ENCODE data around the gene CLEC1B.
"Not testable (repeated sequence)": the region's sequence is repeated elsewhere in the genome, so short reads cannot be mapped to it uniquely, and the experiment has no call there.

CLEC1B gene

DNA sequence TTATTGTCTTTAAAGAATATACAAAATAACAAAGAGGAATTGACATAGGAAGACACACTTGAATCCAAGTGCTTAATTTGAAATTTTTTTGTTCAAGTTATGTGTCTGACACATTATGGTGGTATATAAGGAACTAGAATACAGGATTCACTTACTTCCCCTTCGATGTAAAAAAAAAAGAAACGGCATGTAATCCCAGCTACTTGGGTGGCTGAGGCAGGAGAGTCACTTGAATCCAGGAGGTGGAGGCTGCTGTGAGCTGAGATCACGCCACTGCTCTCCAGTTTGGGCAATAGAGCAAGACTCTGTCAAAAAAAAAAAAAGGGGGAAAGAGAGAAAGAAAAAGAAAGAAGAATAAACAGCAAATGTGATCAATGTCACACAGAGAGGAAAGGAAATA is 18.8 kb downstream of the CLEC1B start:
- no peak for DNase-seq (ENCODE audit: low spot score)
- in situ Hi-C loops (cut with MboI; ENCODE audit: low sequenced_read_pairs, unreplicated experiment), result no loop called here
- TF ChIP-seq, protein P1, sequence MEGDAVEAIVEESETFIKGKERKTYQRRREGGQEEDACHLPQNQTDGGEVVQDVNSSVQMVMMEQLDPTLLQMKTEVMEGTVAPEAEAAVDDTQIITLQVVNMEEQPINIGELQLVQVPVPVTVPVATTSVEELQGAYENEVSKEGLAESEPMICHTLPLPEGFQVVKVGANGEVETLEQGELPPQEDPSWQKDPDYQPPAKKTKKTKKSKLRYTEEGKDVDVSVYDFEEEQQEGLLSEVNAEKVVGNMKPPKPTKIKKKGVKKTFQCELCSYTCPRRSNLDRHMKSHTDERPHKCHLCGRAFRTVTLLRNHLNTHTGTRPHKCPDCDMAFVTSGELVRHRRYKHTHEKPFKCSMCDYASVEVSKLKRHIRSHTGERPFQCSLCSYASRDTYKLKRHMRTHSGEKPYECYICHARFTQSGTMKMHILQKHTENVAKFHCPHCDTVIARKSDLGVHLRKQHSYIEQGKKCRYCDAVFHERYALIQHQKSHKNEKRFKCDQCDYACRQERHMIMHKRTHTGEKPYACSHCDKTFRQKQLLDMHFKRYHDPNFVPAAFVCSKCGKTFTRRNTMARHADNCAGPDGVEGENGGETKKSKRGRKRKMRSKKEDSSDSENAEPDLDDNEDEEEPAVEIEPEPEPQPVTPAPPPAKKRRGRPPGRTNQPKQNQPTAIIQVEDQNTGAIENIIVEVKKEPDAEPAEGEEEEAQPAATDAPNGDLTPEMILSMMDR (IDR thresholded peaks at IDR 0.05; ENCODE audit: borderline replicate concordance, control extremely low read depth, extremely low read depth, insufficient read depth, missing control alignments), result no peak

GRCh38 chr12:9977916-9978315 is 21.0 kb downstream of the CLEC1B start:
- TF ChIP-seq, protein P1 (IDR thresholded peaks at IDR 0.05; ENCODE audit: borderline replicate concordance, control extremely low read depth, extremely low read depth, insufficient read depth, missing control alignments), result no peak
- in situ Hi-C loops (cut with MboI; ENCODE audit: low sequenced_read_pairs, unreplicated experiment), result no loop called here
- DNase-seq (ENCODE audit: low spot score), result no peak

DNA sequence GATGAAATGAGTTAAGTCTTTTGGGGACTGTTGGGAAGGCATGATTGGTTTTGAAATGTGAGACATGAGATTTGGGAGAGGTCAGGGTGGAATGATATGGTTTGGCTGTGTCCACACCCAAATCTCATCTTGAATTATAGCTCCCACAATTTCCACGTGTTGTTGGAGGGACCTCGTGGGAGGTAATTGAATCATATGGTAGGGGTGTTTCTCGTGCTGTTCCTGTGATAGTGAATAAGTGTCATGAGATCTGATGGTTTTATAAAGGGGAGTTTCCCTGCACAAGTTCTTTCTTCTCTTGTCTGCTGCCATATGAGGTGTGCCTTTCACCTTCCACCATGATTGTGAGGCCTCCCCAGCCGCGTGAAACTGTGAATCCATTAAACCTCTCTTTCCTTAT is 22.3 kb downstream of the CLEC1B start:
- in situ Hi-C loops (cut with MboI; ENCODE audit: low sequenced_read_pairs, unreplicated experiment); DNase-seq (ENCODE audit: low spot score): not testable (repeated sequence)

GRCh38 chr12:9975614-9976013 is 23.3 kb downstream of the CLEC1B start:
- TF ChIP-seq, protein P1 (IDR thresholded peaks at IDR 0.05; ENCODE audit: borderline replicate concordance, control extremely low read depth, extremely low read depth, insufficient read depth, missing control alignments), result no peak
- in situ Hi-C loops (cut with MboI; ENCODE audit: low sequenced_read_pairs, unreplicated experiment), result no loop called here

GRCh38 chr12:9974731-9975130 is 24.2 kb downstream of the CLEC1B start:
- in situ Hi-C loops (cut with MboI; ENCODE audit: low sequenced_read_pairs, unreplicated experiment), result not testable (repeated sequence)

More at GRCh38 chr12:9975614-9976013, 23.3 kb downstream of the CLEC1B start:
- DNase-seq (ENCODE audit: low spot score), result no peak

GRCh38 chr12:9973949-9974348 is 25.0 kb downstream of the CLEC1B start:
- DNase-seq (ENCODE audit: low spot score), result no peak
- TF ChIP-seq, protein P1 (IDR thresholded peaks at IDR 0.05; ENCODE audit: borderline replicate concordance, control extremely low read depth, extremely low read depth, insufficient read depth, missing control alignments), result no peak
- in situ Hi-C loops (cut with MboI; ENCODE audit: low sequenced_read_pairs, unreplicated experiment), result no loop called here

More at GRCh38 chr12:9974731-9975130, 24.2 kb downstream of the CLEC1B start:
- DNase-seq (ENCODE audit: low spot score), result not testable (repeated sequence)

DNA sequence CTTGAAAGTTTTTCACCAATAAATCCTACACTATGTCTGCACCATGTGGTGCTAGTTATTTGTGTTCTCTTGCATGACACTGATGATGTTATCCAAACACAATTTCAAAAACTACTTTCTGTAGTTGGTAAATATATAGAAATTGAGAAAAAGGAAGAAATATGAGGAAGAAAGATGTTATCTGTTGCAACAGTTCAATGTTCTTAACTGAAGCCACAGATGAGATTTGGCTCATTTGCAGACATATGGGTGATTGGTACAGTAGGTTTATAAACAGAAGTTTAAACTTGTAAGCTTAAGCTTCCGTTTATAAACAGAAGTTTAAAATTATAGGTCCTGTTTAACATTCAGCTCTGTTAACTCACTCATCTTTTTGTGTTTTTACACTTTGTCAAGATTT is 27.7 kb downstream of the CLEC1B start, which contains the start of gene CLEC12A:
Gene CLEC12A (plus strand): TSS at position 229 of the 400 bp plus-strand sequence. CDS start 188 bp downstream, outside the sequence.
- TF ChIP-seq, protein P1 (IDR thresholded peaks at IDR 0.05; ENCODE audit: borderline replicate concordance, control extremely low read depth, extremely low read depth, insufficient read depth, missing control alignments), result no peak
- no peak for DNase-seq (ENCODE audit: low spot score)
- in situ Hi-C loops (cut with MboI; ENCODE audit: low sequenced_read_pairs, unreplicated experiment), result no loop called here

DNA sequence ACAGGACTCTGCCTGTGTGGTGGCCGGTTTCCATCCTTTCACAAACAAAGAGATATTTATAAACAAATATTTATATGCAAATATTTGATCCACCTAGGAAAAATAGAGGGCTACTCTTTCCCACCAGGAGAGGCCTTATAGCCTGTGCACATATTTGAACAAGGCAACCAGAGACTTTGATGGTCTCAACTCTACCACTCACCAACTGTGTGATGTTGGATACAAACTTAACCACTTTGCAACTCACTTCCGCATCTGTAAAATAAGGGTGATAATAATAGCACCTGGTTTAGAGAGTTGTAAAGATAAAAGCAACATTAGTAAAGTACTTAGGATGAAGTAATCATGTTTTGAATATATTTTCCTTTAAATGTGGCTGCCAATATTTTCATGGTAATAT is 29.2 kb downstream of the CLEC1B start:
- TF ChIP-seq, protein P1 (IDR thresholded peaks at IDR 0.05; ENCODE audit: borderline replicate concordance, control extremely low read depth, extremely low read depth, insufficient read depth, missing control alignments), result no peak
- in situ Hi-C loops (cut with MboI; ENCODE audit: low sequenced_read_pairs, unreplicated experiment), result no loop called here
- no peak for DNase-seq (ENCODE audit: low spot score)

Data from GM13976 (cell line).